ENCODE results near the gene ME3. TPM values are rescaled to one million over a fixed set of nuclear protein-coding genes. Genes with fewer than 3 reads are reported as not detected.
A peak's percentile ranks its signal among the peaks of the same experiment; 100 is the strongest.

The ME3 gene
- 28.9 TPM for total RNA-seq
- long read RNA-seq, transcript ME3-212 (15 exons, 2,311 nt) = minor isoform, 8 of 57 reads
- long read RNA-seq, transcript ME3-202 (14 exons, 2,240 nt) = major isoform, 29 of 57 reads
- long read RNA-seq, partial matches to known transcripts = 1 of 57 reads
- long read RNA-seq, other reads (novel, unspliced or antisense) = 19 of 57 reads

DNA sequence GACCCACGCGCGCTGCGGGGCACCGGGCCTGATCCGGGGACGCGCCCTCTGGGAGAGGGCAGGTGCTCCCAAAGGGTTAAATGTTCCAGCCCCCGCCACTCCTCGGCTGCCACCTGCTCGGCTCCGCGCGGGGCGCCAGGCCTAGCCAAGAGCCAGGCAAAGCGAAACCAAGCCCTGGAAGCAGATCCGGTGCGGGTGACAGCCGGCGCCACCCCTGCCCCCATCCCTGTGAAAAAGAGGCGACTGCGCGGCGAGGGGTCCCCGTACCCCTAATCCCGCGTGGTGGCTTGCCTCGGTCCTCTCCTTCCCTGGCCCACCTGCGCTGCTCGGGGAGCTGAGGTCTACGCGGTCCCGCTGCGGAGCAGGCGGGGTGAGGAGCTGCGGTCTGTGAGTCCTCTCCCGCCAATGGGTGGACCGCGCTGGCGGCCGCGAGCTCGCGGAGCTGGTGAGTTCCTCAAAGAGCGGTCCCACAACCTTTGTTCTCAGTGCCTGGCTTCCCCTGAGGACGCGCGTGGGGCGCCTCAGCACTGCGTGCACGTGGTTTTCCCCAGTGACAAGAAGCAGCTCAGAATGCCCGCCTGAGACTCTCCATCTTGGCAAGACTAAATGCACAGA is at the start of gene ME3:
Gene ME3 (minus strand): TSS at position 610 of the 615 bp plus-strand sequence.
- intact Hi-C loops (cut with DNase I) = loop anchor here (5.0 kb wide), 2 partner anchors 45 to 130 kb away; partner anchors contain the start of gene PRSS23
- ATAC-seq (peak; percentile 77), DNase-seq (ENCODE audit: missing footprints) (peak; percentile 82)

DNA sequence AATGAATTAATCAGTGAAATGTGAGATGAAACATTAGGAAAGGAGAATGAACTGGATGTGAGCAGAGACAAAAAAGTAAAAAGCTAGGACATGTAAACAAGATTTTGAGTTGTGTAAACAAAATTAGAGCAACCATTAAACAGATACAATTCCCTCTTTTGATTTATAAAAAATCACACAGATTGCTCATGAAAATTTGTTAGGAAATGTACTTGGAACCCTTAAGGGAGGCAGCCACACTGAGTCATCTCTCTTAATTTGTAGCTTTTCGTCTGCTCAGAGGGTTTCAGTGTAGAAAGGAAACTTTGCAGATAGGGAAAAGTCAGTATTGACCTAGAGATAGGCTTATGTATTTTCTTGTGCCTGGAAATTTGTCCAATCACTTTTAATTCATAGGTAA is 49.6 kb upstream of the ME3 start:
- no peak for DNase-seq (ENCODE audit: missing footprints)
- intact Hi-C loops (cut with DNase I) = no loop called here
- no peak for ATAC-seq

DNA sequence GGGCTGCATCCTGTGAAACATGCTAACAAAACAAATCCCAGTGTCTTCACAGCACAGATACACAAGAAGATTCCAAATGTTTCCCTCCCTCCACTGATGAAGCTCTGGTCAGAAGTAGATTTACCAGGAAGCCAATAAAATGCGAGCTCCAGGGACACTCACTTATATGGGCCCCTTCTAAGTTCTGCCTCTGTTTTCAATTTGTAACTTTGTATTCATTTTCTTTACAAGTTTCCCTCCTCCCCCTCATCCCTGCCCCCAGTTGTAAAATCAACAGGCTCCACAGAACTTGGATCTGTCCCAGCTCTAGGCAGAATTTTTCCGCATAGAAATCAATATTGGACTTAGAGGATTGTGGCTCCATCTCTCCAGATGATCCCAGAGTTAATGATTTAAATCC is 48.1 kb upstream of the ME3 start:
- ATAC-seq (no peak), DNase-seq (ENCODE audit: missing footprints) (no peak)
- intact Hi-C loops (cut with DNase I) = no loop called here

DNA sequence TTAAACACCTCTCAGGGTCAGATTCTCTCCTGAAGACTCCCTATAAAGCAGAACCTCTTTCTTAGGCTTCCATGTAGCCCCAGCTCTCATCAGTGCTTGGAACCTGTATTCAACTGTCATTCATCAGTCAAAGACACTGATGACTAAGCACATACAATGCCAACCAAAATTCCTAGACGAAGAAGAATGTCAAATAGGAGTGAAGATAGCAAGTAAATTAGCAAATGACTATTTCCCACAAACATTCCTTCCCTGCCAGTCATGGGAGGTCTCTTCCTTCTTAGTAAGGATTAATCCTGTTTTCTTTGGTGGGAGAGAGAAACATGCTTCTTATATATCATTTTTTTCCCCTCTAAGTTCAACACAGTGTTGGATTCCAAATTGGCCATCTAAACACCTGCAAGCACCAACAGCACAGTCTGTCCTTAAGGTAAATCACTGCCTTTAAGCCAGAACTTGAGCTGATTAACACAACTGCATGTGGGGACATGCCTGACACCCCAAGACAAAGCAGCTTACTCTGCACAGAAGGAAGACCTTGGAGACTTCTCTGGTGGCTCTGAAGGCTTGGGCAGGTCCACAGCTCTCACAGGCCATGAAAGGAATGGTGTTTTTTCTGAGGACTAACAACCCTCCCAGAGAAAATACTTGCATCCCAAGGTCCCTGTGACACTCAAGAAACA is 47.5 kb upstream of the ME3 start:
- intact Hi-C loops (cut with DNase I) = no loop called here
- ATAC-seq (no peak), DNase-seq (ENCODE audit: missing footprints) (no peak)

DNA sequence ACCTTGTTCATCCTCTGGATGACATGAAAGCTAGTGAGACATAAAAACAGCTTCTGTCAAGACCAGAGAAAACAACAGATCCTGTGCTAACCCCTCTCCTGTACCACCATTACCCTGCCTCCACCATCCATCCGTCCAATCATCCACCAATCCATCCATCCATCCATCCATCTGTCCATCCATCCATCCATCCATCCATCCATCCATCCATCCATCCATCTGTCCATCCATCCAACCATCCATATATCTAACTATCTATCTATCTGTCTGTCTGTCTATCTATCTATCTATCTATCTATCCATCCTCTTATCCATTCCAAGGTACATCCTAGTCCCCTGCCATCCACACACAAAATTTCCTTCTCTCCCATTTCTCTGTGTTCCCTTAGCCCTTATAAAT is 46.6 kb upstream of the ME3 start:
- ATAC-seq (no peak), DNase-seq (ENCODE audit: missing footprints) (no peak)
- intact Hi-C loops (cut with DNase I) = no loop called here

DNA sequence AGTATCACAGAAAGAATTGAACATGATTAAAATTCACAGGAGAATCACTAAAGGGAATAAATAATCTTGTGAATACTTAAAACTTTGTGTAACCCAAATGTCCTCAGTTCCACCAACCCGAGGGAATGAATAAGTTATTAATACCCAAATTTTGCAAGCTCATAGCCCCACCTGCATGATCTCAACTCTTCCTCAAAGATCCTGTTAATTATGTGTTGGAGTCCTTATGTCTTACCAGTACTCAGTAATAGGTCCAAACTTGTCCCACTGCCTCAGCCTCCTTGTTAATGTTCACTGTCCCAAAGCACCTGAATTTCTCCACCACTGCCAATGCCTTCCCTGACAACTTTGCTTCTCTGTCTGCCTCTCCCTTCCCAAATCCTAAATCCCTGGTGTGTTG is 46.1 kb upstream of the ME3 start:
- no peak for DNase-seq (ENCODE audit: missing footprints)
- no peak for ATAC-seq
- intact Hi-C loops (cut with DNase I) = no loop called here

DNA sequence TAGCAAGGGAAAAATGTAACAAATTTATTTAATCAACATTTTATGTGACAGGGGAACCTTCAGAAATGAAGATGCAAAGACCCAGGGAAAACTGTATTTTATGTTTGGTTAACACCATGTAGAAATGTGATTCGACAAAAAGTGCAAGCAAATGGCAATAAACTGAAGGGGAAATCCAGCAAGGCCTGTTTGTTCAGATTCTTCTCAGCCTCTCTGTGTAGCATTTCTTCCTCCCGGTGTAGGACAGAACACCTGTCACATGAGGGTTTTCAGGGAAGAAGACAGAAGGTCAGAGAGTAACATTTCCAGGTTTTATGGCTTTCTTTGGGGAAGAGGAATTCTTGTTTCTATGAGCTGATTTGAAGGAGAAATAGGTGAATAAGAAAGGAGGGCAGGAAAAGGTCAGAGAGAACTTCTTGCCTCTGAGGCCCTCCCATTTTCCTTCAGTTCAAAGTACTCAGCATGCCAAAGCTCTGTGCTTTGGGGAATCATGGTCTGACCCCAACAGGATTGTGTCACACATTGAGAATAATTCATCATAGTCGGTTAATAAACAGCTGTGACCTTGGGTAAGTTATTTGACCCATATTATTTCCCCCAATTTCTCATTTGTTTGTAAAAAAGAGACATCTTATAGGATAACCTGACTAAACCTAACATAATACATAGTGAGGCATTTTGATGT is 45.5 kb upstream of the ME3 start:
- DNase-seq (ENCODE audit: missing footprints) (no peak), ATAC-seq (no peak)
- intact Hi-C loops (cut with DNase I) = no loop called here

DNA sequence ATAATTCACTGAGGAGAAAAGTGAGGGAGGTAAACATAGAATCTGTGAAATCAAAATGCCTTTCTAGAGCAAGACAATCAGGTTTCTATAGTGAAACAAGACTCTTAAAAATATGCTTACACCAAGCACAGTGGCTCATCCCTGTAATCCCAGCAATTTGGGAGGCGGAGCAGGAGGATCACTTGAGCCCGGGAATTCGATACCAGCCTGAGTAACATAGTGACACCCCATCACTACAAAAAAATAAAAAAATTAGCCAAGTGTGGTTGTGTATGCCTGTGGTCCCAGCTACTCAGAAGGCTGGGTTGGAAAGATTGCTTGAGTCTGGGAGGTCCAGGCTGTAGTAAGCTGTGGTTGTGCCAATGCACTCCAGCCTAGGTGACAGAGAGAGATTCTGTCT is 43.2 kb upstream of the ME3 start:
- DNase-seq (ENCODE audit: missing footprints) (no peak), ATAC-seq (no peak)
- intact Hi-C loops (cut with DNase I) = loop anchor here (1.0 kb wide), 1 partner anchor 16 kb away; no protein-coding TSS in a partner anchor

DNA sequence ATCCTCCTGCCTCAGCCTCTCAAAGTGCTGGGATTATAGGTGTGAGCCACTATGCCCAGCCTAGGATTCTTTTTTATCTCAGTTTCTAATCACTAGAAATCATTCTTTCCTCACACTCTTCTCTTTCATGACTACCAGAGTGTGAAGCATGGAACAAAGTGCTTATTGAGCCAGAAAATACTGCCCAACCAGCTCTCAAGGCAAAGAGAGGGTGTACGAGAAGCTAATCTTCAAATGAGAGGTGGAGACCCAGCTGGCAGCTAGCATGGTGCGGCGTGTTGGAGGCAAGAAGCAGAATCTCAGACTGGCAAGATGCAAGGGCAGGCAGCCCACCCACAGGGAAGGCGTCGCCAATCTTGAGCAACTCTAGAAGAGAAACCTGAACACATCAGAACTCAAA is 41.1 kb upstream of the ME3 start:
- ATAC-seq (no peak), DNase-seq (ENCODE audit: missing footprints) (no peak)
- intact Hi-C loops (cut with DNase I) = no loop called here

DNA sequence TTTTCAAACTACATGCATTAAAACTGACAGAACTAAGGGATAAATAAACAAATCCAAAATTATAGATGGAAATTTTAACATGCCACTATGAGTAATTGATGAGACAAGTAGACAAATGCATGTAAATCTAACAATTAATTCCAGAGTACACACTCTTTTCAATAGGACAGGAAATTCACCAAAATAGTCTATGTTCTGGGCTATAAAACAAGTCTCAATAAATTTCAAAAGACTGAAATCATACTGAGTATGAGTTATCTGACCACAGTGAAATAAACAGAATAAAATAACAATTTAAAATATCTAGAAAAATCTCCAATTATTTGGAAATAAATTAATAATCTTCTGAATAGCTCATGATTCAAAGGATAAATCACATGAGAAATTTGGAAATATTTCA is 38.5 kb upstream of the ME3 start:
- no peak for ATAC-seq
- intact Hi-C loops (cut with DNase I) = no loop called here
- no peak for DNase-seq (ENCODE audit: missing footprints)

DNA sequence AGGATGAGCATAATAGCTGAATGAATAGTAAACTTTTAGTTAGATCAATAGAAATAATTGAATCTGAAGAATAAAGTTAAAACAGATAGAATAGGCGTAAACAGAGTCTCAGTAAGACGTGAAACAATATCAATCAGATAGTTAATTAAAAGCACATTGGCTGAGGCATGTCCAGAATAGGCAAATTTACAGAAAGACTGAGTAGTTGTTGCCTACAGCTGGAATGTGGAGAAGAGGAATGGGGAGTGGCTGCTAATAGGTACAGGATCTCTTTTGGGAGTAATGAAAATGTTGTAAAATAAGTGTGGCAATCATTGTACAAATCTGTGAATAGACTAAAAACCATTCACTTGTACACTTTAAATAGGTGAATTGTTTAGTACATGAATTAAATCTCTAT is 36.3 kb upstream of the ME3 start:
- ATAC-seq (no peak), DNase-seq (ENCODE audit: missing footprints) (no peak)
- intact Hi-C loops (cut with DNase I) = no loop called here

DNA sequence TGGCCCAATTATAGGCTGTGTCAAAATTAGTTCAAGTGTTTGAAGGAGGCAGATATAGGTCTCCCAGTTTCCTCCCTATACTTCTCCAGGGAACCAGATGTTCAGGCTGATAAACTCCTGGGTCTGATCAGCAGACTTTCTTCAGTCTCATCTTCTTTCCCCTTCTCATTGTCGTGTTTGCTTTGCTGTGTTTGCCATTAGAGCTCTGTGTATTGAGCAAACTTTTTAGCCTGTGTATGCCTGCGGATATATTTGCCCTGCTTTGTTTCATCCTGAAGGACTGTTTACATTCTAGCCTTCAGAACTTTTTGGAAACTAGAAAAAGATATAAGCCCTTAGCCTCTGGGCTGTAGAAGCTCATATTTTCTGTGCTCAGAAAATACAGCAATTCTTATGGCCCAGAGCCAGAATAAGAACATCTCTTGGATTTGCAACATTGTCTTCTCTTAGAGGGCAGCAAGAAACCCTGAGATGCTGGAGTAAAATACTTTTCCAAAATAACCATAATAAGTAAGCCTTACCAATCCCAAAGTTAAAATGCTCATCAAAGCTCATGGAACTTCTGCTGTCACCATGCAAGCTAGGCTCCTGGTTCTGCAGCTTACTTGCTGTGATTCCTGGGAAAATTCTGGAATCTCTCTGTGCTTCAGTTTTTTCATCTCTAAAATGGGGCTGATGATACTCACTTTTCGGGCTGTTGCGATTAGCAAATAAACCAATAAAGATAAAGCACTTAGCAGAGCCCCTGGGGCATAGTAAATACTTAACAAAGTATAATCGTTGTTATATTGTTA is 34.1 kb upstream of the ME3 start:
- DNase-seq (ENCODE audit: missing footprints) = no peak
- intact Hi-C loops (cut with DNase I) = no loop called here

DNA sequence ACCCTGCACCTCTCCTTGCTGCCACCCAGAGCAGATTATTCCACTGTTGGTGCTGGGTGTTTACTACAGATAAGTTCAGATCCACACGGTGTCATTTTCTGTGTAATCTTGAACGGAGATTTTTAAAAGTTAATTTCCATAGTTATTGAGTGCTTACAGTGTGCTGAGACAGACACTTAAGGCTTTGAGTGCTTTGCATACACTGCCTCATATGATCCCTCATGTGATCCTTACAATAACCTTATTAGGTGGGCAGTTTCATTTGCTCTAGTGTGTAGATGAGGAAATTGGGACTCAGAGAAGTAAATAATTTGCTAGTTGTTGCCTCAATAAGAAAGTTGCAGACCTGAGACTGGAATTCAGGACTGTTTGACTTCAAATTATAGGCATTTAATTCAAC is 32.3 kb upstream of the ME3 start:
- intact Hi-C loops (cut with DNase I) = no loop called here
- DNase-seq (ENCODE audit: missing footprints) (no peak), ATAC-seq (no peak)

More for the DNA sequence above, 34.1 kb upstream of the ME3 start:
- ATAC-seq = no peak

DNA sequence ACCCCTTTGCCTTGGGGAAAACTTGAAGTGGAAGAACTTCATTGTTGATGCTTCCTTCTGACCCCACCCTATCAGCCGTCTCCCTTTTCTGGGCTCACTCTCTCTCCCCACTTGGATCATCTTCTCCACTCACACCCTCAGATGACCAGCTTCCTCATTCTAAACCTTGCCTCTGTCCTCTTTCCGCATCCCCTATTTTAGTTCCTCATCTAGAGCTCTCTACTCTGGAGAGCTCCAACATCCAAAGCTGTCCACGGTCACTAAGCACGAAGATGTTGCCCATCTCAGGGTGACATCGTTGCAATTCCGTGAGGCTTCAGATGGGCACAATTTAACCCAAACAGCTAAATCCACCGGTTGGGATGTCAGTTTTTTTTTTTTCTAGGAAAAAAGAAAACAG is 31.6 kb upstream of the ME3 start:
- DNase-seq (ENCODE audit: missing footprints) (no peak), ATAC-seq (no peak)
- intact Hi-C loops (cut with DNase I) = no loop called here

DNA sequence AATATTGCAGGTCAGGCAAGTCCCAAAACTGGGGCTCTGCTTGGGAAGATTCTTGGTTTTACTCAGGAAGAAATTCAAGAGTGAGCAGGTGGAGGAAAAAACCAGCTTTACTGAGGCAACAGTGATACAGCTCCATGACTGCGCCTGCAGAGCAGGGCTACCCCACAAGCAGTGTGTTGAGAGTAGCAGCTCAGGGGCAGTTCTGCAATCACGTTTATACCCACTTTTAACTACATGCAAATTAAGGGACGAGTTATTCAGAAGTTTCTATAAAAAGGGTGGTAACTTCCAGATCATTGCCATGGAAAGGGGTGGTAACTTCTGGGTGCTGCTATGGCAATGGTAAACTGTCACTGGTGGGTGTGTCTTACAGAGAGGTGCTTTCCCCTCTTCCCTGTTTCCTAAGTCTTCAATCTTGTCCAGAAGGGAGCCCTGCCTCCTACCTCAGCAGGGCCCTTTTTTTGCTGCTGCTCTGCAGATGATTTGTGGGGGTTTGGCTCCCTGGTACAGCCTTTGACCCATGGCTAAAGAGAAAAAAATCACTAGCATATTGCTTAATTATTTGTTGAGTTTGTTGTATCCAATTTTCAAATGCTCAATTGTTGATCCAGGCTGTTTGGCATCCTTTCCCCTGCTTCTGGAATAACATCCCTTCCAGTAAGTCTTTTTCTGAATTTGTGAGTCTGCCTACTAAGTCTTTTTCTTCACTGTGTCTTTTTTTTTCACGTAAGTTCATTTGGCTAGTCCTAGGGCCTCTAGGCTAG is 30.0 kb upstream of the ME3 start:
- intact Hi-C loops (cut with DNase I) = no loop called here
- no peak for DNase-seq (ENCODE audit: missing footprints)
- ATAC-seq = no peak

DNA sequence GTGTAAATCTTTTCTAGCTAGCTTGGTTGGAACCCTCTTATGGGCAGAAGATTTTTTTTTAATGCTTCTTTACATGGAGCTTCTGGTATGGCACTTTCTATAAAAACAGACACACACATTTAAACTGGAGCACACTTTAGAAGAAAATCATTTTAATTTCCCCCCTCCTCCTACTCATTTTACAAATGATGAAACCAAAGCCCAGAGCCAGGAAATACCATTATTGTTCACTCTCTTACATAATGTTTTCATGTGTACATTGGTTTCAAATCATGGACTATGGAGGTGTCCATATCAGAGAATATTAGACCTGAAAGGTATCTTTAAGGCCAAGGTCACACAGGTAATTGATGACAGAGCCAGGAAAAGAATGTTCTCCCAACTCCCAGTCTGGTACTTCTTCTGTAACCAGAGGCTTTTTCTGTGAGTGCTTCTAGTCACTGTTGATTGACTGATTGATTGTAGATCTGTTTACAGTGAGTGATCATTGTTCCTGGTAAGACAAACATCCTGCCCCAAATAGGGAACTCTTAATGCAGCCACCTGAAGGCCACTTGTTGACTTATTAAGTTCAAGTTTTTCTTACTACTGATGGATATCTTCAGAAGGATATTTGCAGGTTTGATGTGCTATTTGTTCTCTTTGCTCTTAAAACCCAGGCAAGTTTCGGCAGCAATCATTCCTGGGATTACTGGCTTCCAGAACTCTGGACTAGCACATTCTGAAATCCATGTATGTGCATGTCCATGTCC is 26.8 kb upstream of the ME3 start:
- DNase-seq (ENCODE audit: missing footprints) = no peak
- intact Hi-C loops (cut with DNase I) = loop anchor here (1.0 kb wide), 1 partner anchor 16 kb away; no protein-coding TSS in a partner anchor
- ATAC-seq = no peak

DNA sequence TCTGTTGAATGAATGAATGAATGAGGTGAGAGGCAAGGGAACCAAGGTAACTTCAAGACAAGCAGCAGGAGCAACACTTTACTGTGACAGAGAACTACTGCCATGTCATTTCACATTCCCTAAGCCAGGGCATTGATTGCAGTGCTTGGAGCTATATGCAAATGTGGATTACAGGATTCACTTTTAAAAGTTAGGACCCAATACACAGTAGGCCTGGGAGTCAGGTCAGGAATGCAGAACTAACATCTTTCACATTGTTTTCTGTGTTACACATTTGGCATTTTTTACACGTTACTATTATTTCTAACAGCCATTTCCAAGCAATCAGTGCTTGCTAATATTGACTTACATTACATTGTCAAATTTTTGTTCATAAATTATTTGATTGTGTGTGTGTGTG is 26.2 kb upstream of the ME3 start:
- ATAC-seq (no peak), DNase-seq (ENCODE audit: missing footprints) (no peak)
- intact Hi-C loops (cut with DNase I) = loop anchor here (1.0 kb wide), 1 partner anchor 17 kb away; no protein-coding TSS in a partner anchor

DNA sequence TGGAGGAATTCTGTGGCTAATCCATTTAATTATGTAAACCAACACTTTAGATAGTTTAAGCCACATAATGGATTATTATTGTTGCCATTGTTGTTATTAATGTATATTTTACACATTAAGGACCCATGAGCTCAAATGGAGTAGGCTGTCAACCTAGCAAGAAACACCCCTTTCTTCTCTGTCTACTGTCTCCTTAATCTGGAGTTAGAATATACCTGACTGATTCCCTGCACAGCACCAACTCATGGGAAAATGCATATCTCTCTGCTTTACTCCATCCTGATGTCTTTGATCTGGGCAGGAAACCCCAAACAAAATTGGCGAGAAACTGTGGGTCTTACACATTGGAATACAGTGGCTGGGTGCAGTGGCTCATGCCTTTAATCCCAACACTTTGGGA is 24.0 kb upstream of the ME3 start:
- DNase-seq (ENCODE audit: missing footprints) (no peak), ATAC-seq (no peak)
- intact Hi-C loops (cut with DNase I) = no loop called here
